Smooth muscle cell (in vitro differentiated cells): ENCODE data around the gene LIN37. TPM values are rescaled to one million over a fixed set of nuclear protein-coding genes. Genes with fewer than 3 reads are reported as not detected.

ENCODE experiments used
- DNase-seq: peaks from one replicate; lab custom pipeline; 2025; ENCODE audit not compliant: unreplicated experiment; lab: John Stamatoyannopoulos, UW
- H2AFZ ChIP-seq: fragments of 200-600 bp; sonication (generic); 2 replicates; pipeline ENCODE4 v1.6.0; 2016; ENCODE audit warnings: antibody characterized with exemption, low read depth, mild to moderate bottlenecking
- H3F3A ChIP-seq: fragments of 200-600 bp; sonication (generic); 2 replicates; pipeline ENCODE4 v1.6.0; 2017; ENCODE audit warnings: antibody characterized with exemption, low read depth
- H3K27ac ChIP-seq: fragments of 200-600 bp; sonication (generic); 2 replicates; pipeline ENCODE4 v1.5.1; 2016; ENCODE audit warnings: low read depth, mild to moderate bottlenecking
- H3K27me3 ChIP-seq: fragments of 200-600 bp; sonication (generic); 2 replicates; pipeline ENCODE4 v1.6.1; 2016; ENCODE audit warnings: low read depth, mild to moderate bottlenecking
- H3K36me3 ChIP-seq: fragments of 200-600 bp; sonication (generic); 2 replicates; pipeline ENCODE4 v1.5.1; 2016; ENCODE audit warnings: low read depth
- H3K4me1 ChIP-seq: fragments of 200-600 bp; sonication (generic); 2 replicates; pipeline ENCODE4 v1.5.1; 2016; ENCODE audit warnings: low read depth
- H3K4me2 ChIP-seq: fragments of 200-600 bp; sonication (generic); 2 replicates; pipeline ENCODE4 v1.6.0; 2016; ENCODE audit warnings: mild to moderate bottlenecking
- H3K4me3 ChIP-seq: fragments of 200-600 bp; sonication (generic); 2 replicates; pipeline ENCODE4 v1.5.1; 2016; ENCODE audit warnings: mild to moderate bottlenecking
- H3K79me2 ChIP-seq: fragments of 200-600 bp; sonication (generic); 2 replicates; pipeline ENCODE4 v1.6.0; 2016; ENCODE audit warnings: low read depth, mild to moderate bottlenecking
- H3K9ac ChIP-seq: fragments of 200-600 bp; sonication (generic); 2 replicates; pipeline ENCODE4 v1.6.0; 2016; ENCODE audit warnings: low read depth
- H3K9me3 ChIP-seq: fragments of 200-600 bp; sonication (generic); replicated peaks from 2 replicates; pipeline ENCODE4 v1.5.1; 2016; ENCODE audit warnings: low read depth
- H4K20me1 ChIP-seq: fragments of 200-600 bp; sonication (generic); 2 replicates; pipeline ENCODE4 v1.6.0; 2016; ENCODE audit warnings: low read depth
- WGBS: methylation state at CpG from one replicate; pipeline ENCODE4 v1.1.7; 2016; ENCODE audit warnings: low lambda C conversion rate; 5-methylcytosine and 5-hydroxymethylcytosine counted together
- polyA plus RNA-seq: library from polyadenylated mRNA; unstranded; fragments of >200 nt; fragmentation: Nextera tagmentation; extraction: Ambion mirVana; gene quantifications from 2 replicates; pipeline ENCODE4 v1.2.1, GENCODE V29; 2016
- total RNA-seq: library from RNA; depleted of rRNA; stranded (reverse); fragments of >200 nt; gene quantifications from 2 replicates; pipeline ENCODE4 v1.2.3, GENCODE V29; 2014
- TF ChIP-seq, protein P1 (sequence below): fragments of 200-600 bp; sonication (generic); IDR thresholded peaks from 2 replicates; pipeline ENCODE4 v1.5.1; 2017; ENCODE audit warnings: borderline replicate concordance, mild to moderate bottlenecking, antibody characterized with exemption; ENCODE audit not compliant: insufficient read depth, poor library complexity, severe bottlenecking

Gene LIN37
- total and polyA plus RNA-seq, 2 experiments from 2014 or later: 16.4 to 17.8 TPM

DNA sequence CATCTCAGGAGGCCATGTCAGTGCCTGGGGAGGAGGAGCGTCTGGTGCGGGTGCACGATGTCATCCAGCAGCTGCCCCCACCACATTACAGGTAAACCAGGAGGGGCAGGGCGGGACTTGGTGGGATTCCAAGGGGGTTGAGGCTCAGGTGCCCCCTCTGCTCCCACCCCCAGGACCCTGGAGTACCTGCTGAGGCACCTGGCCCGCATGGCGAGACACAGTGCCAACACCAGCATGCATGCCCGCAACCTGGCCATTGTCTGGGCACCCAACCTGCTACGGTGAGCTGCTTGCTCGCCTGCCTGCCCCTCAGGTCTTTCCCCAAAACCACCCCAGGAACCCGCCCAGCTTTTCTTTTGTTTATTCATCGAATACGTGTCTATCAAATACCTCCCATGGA is 34.2 kb downstream of the LIN37 start:
- no peak overlapping the region for H3K9ac ChIP-seq
- no peak overlapping the region for H3K27ac ChIP-seq
- no peak overlapping the region for H3K4me3 ChIP-seq
- no peaks in the 10 kb centered on the region for H3K36me3 ChIP-seq
- 98% methylated on average over 12 of the region's 12 CpGs for WGBS
- no peak overlapping the region for H3K4me2 ChIP-seq
- no peaks in the 10 kb centered on the region for H3K79me2 ChIP-seq
- no peak for DNase-seq
- TF ChIP-seq, protein P1, sequence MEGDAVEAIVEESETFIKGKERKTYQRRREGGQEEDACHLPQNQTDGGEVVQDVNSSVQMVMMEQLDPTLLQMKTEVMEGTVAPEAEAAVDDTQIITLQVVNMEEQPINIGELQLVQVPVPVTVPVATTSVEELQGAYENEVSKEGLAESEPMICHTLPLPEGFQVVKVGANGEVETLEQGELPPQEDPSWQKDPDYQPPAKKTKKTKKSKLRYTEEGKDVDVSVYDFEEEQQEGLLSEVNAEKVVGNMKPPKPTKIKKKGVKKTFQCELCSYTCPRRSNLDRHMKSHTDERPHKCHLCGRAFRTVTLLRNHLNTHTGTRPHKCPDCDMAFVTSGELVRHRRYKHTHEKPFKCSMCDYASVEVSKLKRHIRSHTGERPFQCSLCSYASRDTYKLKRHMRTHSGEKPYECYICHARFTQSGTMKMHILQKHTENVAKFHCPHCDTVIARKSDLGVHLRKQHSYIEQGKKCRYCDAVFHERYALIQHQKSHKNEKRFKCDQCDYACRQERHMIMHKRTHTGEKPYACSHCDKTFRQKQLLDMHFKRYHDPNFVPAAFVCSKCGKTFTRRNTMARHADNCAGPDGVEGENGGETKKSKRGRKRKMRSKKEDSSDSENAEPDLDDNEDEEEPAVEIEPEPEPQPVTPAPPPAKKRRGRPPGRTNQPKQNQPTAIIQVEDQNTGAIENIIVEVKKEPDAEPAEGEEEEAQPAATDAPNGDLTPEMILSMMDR: no peak
- H3K9me3 ChIP-seq: no peaks in the 10 kb centered on the region
- no peaks in the 10 kb centered on the region for H3K27me3 ChIP-seq
- no peaks in the 10 kb centered on the region for H3F3A ChIP-seq
- H2AFZ ChIP-seq: no peak overlapping the region
- H4K20me1 ChIP-seq: no peaks in the 10 kb centered on the region
- H3K4me1 ChIP-seq: no peaks in the 10 kb centered on the region

DNA sequence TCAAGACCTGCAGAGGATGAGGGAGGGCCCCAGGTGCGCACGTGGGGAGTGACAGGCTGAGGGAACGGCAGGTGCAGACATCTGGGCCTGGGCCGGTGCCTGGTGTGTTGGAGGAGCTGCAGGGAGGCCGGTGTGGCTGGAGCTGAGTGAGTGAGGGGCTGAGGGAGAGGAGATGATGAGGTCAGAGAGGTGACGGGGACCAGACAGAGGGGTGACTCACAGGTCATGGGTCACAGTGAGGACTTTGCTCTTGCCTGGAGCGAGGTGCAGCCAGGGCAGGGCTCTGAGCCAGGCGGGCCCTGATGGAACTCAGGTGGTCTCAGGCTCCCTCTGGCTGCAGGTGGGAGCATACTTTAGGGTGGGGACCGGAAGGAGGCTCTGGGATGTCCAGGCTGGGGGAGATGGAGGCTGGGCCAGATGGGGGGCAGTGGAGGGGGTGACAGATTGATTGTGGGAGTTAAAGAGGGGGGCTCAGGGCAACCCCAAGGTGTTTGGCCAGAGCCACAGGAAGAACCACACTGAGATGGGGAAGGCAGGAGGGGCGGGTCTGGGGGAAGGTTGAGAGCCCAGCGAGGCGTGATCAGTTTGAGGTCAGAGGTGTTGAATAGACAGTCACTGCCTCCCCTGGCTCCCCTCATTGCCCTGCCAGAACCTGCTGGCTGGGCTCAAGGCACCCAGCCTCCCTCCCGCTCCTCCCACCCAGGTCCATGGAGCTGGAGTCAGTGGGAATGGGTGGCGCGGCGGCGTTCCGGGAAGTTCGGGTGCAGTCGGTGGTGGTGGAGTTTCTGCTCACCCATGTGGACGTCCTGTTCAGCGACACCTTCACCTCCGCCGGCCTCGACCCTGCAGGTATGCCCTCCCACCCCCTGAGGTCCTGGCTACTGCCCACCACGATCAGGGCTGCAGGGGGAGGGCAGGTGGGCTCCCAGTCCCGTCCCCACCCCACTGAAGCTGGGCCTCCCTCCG is 35.4 kb downstream of the LIN37 start:
- H2AFZ ChIP-seq: no peak overlapping the region
- no peak overlapping the region for H3K9ac ChIP-seq
- H4K20me1 ChIP-seq: no peaks in the 10 kb centered on the region
- no peak overlapping the region for H3K27ac ChIP-seq
- no peaks in the 10 kb centered on the region for H3K36me3 ChIP-seq
- WGBS: 67% methylated on average over 18 of the region's 28 CpGs
- no peaks in the 10 kb centered on the region for H3K79me2 ChIP-seq
- no peaks in the 10 kb centered on the region for H3F3A ChIP-seq
- H3K4me3 ChIP-seq: no peak overlapping the region
- H3K4me1 ChIP-seq: no peaks in the 10 kb centered on the region
- H3K9me3 ChIP-seq: no peaks in the 10 kb centered on the region
- H3K27me3 ChIP-seq: no peaks in the 10 kb centered on the region
- TF ChIP-seq, protein P1: no peak
- DNase-seq: no peak
- H3K4me2 ChIP-seq: no peak overlapping the region

DNA sequence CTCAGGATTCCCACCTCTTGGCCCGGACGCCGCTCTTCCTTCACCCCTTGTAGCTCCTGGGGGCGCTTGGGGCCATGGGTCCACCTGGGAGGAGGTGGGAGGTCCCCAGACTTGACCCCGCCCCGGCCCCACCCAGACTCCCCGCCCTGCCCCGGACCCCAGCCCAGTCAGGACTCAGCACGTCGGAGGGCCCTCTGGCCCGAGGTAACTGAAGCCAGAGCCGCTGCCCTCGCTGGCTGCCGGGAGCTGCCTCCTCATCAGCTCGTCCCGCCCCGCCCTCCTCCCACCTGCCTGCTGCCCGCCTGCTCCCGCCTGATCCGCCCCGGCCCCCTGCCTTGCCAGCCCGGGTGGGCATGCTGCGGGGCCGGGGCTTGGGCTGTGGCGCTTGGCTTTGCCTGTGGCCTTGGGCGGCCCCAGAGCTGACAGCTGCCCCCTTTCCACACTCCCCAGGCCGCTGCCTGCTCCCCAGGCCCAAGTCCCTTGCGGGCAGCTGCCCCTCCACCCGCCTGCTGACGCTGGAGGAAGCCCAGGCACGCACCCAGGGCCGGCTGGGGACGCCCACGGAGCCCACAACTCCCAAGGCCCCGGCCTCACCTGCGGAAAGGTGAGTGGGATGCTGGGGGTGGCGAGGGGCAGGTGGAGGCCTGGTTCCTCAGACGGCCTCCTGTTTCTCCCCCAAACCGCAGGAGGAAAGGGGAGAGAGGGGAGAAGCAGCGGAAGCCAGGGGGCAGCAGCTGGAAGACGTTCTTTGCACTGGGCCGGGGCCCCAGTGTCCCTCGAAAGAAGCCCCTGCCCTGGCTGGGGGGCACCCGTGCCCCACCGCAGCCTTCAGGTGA is 36.3 kb downstream of the LIN37 start:
- H3K9me3 ChIP-seq: no peaks in the 10 kb centered on the region
- H3K36me3 ChIP-seq: no peaks in the 10 kb centered on the region
- H3K4me1 ChIP-seq: no peaks in the 10 kb centered on the region
- H3K9ac ChIP-seq: no peak overlapping the region
- H2AFZ ChIP-seq: no peak overlapping the region
- no peak overlapping the region for H3K4me3 ChIP-seq
- no peak overlapping the region for H3K27ac ChIP-seq
- no peaks in the 10 kb centered on the region for H3F3A ChIP-seq
- no peak for DNase-seq
- no peaks in the 10 kb centered on the region for H3K27me3 ChIP-seq
- H4K20me1 ChIP-seq: no peaks in the 10 kb centered on the region
- 59% methylated on average over 22 of the region's 45 CpGs for WGBS
- H3K4me2 ChIP-seq: no peak overlapping the region
- H3K79me2 ChIP-seq: no peaks in the 10 kb centered on the region
- TF ChIP-seq, protein P1: no peak
